LNCaP clone FGC (cell line): ENCODE results near the gene TRDMT1.

ENCODE experiments used
- DNase-seq: peaks from one replicate; pipeline ENCODE4 v3.0.0-alpha.2; 2011; ENCODE audit warnings: low read depth
- H3K4me3 ChIP-seq: 2 replicates; pipeline ENCODE4 v1.5.1; 2011; ENCODE audit warnings: mild to moderate bottlenecking, low read depth, low read length, control low read depth
- TF ChIP-seq, protein P1 (sequence below): IDR thresholded peaks from 2 replicates; pipeline ENCODE4 v1.5.1; 2012; ENCODE audit warnings: mild to moderate bottlenecking; ENCODE audit not compliant: control insufficient read depth, insufficient read depth; ENCODE audit errors: extremely low read depth

TRDMT1 gene

DNA sequence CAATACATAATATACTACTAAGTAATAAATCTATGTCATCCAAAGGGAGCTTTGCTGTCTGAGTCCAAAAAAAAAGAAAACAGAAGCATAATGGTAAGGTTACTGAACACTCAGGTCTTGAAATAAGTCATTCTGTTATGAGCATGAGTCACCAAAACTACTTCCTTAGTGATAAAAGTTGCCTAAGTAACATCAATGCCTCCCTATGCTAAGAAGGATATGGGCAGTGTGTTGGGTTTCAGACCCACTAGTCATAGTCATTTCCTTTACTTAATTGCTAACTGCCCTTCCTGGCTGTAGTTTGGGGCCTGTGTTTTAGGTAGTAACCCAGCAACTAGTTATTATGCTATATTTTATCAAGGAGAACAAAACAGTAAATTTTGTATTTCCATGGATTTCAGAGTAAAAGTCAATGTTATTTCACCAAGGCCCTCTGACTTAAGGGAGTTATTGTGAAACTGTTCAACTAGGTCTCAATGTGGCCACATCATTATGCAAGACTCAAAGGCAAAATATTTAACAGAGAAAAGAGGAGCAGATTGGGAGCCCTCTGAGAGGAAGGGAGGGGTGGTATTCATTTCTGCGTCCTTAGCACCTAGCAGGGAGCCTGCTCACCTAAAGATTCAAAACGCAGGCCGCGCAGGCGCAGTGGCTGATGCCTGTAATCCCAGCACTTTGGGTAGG is 14.9 kb upstream of the TRDMT1 start:
- no peak overlapping the region for H3K4me3 ChIP-seq
- no peak for DNase-seq
- TF ChIP-seq, protein P1, sequence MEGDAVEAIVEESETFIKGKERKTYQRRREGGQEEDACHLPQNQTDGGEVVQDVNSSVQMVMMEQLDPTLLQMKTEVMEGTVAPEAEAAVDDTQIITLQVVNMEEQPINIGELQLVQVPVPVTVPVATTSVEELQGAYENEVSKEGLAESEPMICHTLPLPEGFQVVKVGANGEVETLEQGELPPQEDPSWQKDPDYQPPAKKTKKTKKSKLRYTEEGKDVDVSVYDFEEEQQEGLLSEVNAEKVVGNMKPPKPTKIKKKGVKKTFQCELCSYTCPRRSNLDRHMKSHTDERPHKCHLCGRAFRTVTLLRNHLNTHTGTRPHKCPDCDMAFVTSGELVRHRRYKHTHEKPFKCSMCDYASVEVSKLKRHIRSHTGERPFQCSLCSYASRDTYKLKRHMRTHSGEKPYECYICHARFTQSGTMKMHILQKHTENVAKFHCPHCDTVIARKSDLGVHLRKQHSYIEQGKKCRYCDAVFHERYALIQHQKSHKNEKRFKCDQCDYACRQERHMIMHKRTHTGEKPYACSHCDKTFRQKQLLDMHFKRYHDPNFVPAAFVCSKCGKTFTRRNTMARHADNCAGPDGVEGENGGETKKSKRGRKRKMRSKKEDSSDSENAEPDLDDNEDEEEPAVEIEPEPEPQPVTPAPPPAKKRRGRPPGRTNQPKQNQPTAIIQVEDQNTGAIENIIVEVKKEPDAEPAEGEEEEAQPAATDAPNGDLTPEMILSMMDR = no peak

DNA sequence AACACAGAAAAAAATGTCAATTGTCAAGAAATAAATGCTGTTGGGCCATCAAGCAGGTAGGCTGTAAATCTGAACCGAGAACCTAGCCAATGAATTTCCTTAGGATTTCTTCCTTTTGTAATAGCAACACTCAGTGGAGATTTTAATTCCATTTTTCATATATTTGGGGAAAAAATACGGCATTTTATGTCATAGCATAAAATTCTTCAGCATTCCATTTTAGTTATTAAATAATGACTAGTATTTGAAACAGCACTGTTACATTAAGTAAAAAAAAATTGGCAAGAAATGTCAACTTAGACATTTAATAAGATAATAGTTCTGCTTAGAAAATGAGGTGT is 14.3 kb upstream of the TRDMT1 start:
- no peak overlapping the region for H3K4me3 ChIP-seq
- TF ChIP-seq, protein P1 = no peak
- DNase-seq = no peak

DNA sequence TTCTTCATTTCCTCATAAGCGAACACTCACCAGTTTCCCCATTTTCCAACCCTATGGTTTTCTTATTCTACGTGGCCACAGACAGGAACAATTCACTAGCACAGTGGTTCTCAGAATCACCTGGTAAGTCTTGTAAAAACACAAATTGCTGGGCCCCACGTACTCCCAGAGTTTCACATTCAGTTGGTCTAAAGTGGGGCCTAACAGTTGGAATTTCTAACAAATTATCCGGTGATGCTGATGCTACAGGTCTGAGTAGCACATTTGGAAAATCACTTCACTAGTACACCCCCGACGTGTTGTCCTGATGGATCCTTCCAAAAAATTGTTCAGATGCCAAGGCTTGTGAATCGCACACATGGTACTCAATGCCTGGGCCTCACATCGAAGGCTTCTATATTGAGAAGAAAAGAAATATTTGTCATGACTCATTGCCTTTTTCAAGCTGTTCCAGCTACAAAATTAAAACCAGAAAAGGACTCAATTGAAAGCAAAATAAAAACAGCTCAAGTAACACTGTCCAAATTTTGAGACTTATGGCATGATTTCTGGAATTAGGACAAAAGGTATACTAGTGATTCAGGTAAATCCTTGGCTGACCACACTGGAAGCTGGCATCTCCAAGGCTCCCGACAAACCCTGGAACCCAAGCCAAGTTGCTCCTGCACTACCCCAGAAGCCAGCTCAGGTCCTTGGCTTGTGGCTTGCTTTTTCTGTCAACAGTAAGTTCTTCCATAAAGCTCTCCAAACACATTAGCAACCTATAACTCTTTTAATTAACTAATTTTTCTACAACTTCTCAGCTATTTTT is 13.7 kb upstream of the TRDMT1 start:
- no peak overlapping the region for H3K4me3 ChIP-seq
- TF ChIP-seq, protein P1 = no peak
- no peak for DNase-seq

DNA sequence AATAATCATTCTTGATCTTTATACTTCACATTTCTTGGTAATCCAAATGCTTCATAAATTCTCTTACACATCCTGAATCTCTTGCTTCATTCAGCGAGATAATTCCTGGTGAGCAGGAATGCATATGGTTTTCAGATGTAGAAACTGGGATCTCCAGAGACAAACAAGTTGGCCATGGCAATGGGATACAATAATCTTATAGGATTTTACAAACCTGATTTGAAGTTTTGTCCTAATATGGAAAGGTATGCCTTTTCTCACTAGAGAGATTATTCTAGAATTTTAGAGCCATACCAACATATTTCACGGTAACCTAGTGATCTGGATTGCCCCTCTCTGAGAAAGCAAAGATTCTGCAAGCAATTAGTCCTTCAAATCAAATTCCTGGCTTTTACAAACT is 13.1 kb upstream of the TRDMT1 start:
- TF ChIP-seq, protein P1 = no peak
- no peak for DNase-seq
- no peak overlapping the region for H3K4me3 ChIP-seq

DNA sequence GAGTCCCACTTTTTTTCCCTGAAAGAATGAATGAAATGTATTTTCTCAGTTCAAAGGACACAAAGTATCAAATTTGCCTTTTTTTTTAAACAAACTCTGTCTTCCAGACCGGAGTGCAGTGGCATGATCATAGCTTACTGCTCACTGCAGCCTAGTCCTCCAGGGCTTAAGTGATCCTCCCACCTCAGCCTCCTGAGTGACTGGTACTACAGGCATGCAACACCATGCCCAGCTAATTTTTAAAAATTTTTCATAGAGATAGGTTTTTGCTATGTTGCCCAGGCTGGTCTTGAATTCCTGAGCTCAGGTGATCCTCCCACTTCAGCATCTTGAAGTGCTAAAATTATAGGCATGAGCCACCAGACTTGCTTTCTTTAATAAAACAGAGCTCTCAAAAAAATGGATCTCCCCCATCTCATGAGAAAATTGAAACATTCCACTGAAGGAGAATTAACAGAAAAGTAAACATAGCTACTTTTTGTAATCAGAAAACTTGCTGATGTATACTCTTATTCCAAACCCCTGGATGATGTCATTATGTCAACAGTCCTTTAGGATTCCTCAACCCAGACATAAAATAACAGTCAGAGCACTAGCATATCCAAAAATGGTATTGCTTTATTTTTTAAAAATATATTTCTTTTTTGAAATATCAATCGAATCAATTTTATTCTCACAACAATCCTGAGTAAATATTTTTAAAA is 12.3 kb upstream of the TRDMT1 start:
- DNase-seq = no peak
- H3K4me3 ChIP-seq = no peak overlapping the region
- TF ChIP-seq, protein P1 = no peak

DNA sequence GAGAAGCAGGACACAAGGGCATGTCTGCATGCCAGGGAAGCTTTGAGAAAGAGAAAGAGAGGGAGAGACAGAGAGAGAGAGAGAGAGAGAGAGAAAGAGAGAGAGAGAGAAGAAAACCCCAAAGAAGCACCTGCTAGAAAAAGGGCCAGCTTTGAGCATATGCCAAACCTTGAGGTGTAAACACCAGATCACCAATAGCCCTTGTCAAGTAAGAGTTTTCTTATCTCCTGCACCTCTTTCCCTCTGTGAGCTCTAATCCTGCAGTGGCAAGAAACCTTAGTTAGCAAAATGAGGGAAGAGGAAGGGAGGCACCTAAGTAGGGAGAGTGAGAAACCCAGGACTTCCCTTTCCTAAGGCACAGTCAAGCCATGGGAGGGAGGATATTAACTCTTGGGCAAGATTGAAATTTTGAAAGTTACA is 11.3 kb upstream of the TRDMT1 start:
- TF ChIP-seq, protein P1 = no peak
- no peak overlapping the region for H3K4me3 ChIP-seq
- no peak for DNase-seq
